A172 (cell line): ENCODE results near the gene TEX261. TPM values are rescaled to one million over a fixed set of nuclear protein-coding genes. Genes with fewer than 3 reads are reported as not detected.
"Not testable (repeated sequence)": the region's sequence is repeated elsewhere in the genome, so short reads cannot be mapped to it uniquely, and the experiment has no call there.

Experiments used
- DNase-seq: peaks from one replicate; pipeline ENCODE4 v3.0.0-alpha.2; 2015; ENCODE audit warnings: low spot score
- total RNA-seq: library from RNA; depleted of rRNA; stranded (reverse); fragments of >200 nt; shearing (Covaris generic); gene quantifications from 2 replicates; pipeline ENCODE4 v1.2.3, GENCODE V29; 2014

Gene TEX261
- total RNA-seq, 1 experiment from 2014 or later: 49.5 TPM

GRCh38 chr2:71000780-71001591 is 6.3 kb upstream of the TEX261 start:
- peak; percentile 70 for DNase-seq

- DNase-seq: not testable (repeated sequence)
Observed at GRCh38 chr2:70999931-71000330, 5.3 kb upstream of the TEX261 start.

GRCh38 chr2:70999362-70999761 is 4.7 kb upstream of the TEX261 start:
- DNase-seq: no peak

- not testable (repeated sequence) for DNase-seq
Observed at GRCh38 chr2:70998885-70999284, 4.2 kb upstream of the TEX261 start.

- DNase-seq: peak; percentile 22
Observed at GRCh38 chr2:70995426-70995729, 705 bp upstream of the TEX261 start.

GRCh38 chr2:70994009-70994698 is 519 bp downstream of the TEX261 start:
- DNase-seq: no peak

GRCh38 chr2:70992945-70993853 is 1.5 kb downstream of the TEX261 start:
- DNase-seq: no peak

GRCh38 chr2:70991742-70992141 is 2.9 kb downstream of the TEX261 start:
- no peak for DNase-seq

GRCh38 chr2:70991142-70991541 is 3.5 kb downstream of the TEX261 start:
- no peak for DNase-seq

GRCh38 chr2:70990216-70990615 is 4.5 kb downstream of the TEX261 start:
- no peak for DNase-seq

- DNase-seq: no peak
Observed at GRCh38 chr2:70988726-70989648, 5.7 kb downstream of the TEX261 start.

- no peak for DNase-seq
Observed at GRCh38 chr2:70988151-70988550, 6.5 kb downstream of the TEX261 start.

- no peak for DNase-seq
Observed at GRCh38 chr2:70987386-70987785, 7.3 kb downstream of the TEX261 start.

GRCh38 chr2:70986499-70987189 is 8.0 kb downstream of the TEX261 start:
- no peak for DNase-seq

- no peak for DNase-seq
Observed at GRCh38 chr2:70985956-70986355, 8.7 kb downstream of the TEX261 start.

- DNase-seq: no peak
Observed at GRCh38 chr2:70985283-70985688, 9.4 kb downstream of the TEX261 start.

GRCh38 chr2:70984576-70985282 is 9.9 kb downstream of the TEX261 start:
- no peak for DNase-seq

GRCh38 chr2:70984228-70984575 is 10.5 kb downstream of the TEX261 start:
- no peak for DNase-seq

GRCh38 chr2:70983506-70984227 is 11.0 kb downstream of the TEX261 start:
- DNase-seq: no peak
